ENCODE measurements around the gene CLECL1. TPM values are rescaled to one million over a fixed set of nuclear protein-coding genes. Genes with fewer than 3 reads are reported as not detected.

Gene CLECL1
- polyA plus RNA-seq, 1 donor from 2014 or later: not detected

- no peaks in the 10 kb centered on the region for H3K9me2 ChIP-seq (ENCODE audit: insufficient read depth, low read length)
- no peaks in the 10 kb centered on the region for H3K79me2 ChIP-seq (replicated peaks; ENCODE audit: insufficient read depth, low read length)
- H3F3A ChIP-seq (ENCODE audit: insufficient read depth, low read length, poor library complexity, severe bottlenecking): no peaks in the 10 kb centered on the region
- H3K36me3 ChIP-seq (ENCODE audit: insufficient read depth, low read length): no peaks in the 10 kb centered on the region
- no peak for TF ChIP-seq POLR2AphosphoS5 (IDR thresholded peaks at IDR 0.05)
- TF ChIP-seq SMC3 (conservative IDR thresholded peaks at IDR 0.05; ENCODE audit: poor library complexity): no peak
- no peak for TF ChIP-seq EZH2 (IDR thresholded peaks at IDR 0.05; ENCODE audit: borderline replicate concordance, insufficient read depth, low read length, poor library complexity, severe bottlenecking)
- TF ChIP-seq RAD21 (conservative IDR thresholded peaks at IDR 0.05): no peak
- H3K4me2 ChIP-seq (ENCODE audit: low read length): no peak overlapping the region
- H2AFZ ChIP-seq (ENCODE audit: low read depth, low read length): no peak overlapping the region
- H3K4me3 ChIP-seq (ENCODE audit: low read length): no peak overlapping the region
- no peaks in the 10 kb centered on the region for H3K27me3 ChIP-seq (ENCODE audit: insufficient read depth, low read depth, low read length)
- no peak overlapping the region for H3K9ac ChIP-seq (ENCODE audit: low read length)
- no peaks in the 10 kb centered on the region for H3K9me3 ChIP-seq (ENCODE audit: low read length)
- no peak overlapping the region for H3K27ac ChIP-seq (ENCODE audit: low read length)
- H4K20me1 ChIP-seq (ENCODE audit: insufficient read depth): no peaks in the 10 kb centered on the region
Measured at GRCh38 chr12:9702255-9702654, 30.6 kb downstream of the CLECL1 start.

- Histone ChIP-seq H3K36me3 (ENCODE audit: insufficient read depth, low read length) (no peaks in the 10 kb centered on the region), H3K9me3 (ENCODE audit: low read length) (no peaks in the 10 kb centered on the region), H4K20me1 (ENCODE audit: insufficient read depth) (no peaks in the 10 kb centered on the region), H3K79me2 (replicated peaks; ENCODE audit: insufficient read depth, low read length) (no peaks in the 10 kb centered on the region), H3F3A (ENCODE audit: insufficient read depth, low read length, poor library complexity, severe bottlenecking) (no peaks in the 10 kb centered on the region), H3K4me2 (ENCODE audit: low read length) (no peak overlapping the region), H3K4me3 (ENCODE audit: low read length) (no peak overlapping the region), H3K9me2 (ENCODE audit: insufficient read depth, low read length) (no peaks in the 10 kb centered on the region), H2AFZ (ENCODE audit: low read depth, low read length) (no peak overlapping the region), H3K27me3 (ENCODE audit: insufficient read depth, low read depth, low read length) (no peaks in the 10 kb centered on the region), H3K27ac (ENCODE audit: low read length) (no peak overlapping the region), H3K9ac (ENCODE audit: low read length) (no peak overlapping the region)
- TF ChIP-seq EZH2 (IDR thresholded peaks at IDR 0.05; ENCODE audit: borderline replicate concordance, insufficient read depth, low read length, poor library complexity, severe bottlenecking): no peak
- no peak for TF ChIP-seq POLR2AphosphoS5 (IDR thresholded peaks at IDR 0.05)
- no peak for TF ChIP-seq REST (IDR thresholded peaks at IDR 0.05; ENCODE audit: borderline replicate concordance)
- no peak for TF ChIP-seq RAD21 (conservative IDR thresholded peaks at IDR 0.05)
- no peak for TF ChIP-seq EP300 (conservative IDR thresholded peaks at IDR 0.05; ENCODE audit: poor library complexity, severe bottlenecking)
- TF ChIP-seq CTCF (IDR thresholded peaks at IDR 0.05; ENCODE audit: poor library complexity, severe bottlenecking): no peak
- no peak for TF ChIP-seq MXI1 (conservative IDR thresholded peaks at IDR 0.05; ENCODE audit: poor library complexity, severe bottlenecking)
- no peak for TF ChIP-seq TAF1 (IDR thresholded peaks at IDR 0.05; ENCODE audit: low read depth)
- no peak for TF ChIP-seq SMC3 (conservative IDR thresholded peaks at IDR 0.05; ENCODE audit: poor library complexity)
Measured at GRCh38 chr12:9701380-9702154, 31.3 kb downstream of the CLECL1 start.
